ENCODE data around the gene CARF.

The CARF gene

DNA sequence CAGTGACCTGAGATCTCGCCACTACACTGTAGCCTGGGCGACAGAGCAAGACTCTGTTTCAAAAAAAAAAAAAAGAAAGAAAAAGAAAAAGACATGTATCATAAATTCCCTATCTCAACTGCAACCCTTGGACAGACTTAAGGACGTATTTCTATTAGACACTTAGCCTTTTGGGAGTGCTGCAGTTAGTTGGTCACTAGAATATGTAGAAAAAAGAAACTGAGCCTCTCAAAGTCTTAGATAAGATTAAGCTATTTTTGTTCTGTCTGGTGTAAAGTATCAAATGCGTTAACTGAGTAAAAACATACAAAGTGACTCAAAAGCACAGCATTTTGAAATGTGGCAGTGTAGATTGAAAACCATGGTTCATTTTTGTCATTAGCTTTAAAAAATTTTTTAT is 109.9 kb downstream of the CARF start:
- no peak for DNase-seq

DNA sequence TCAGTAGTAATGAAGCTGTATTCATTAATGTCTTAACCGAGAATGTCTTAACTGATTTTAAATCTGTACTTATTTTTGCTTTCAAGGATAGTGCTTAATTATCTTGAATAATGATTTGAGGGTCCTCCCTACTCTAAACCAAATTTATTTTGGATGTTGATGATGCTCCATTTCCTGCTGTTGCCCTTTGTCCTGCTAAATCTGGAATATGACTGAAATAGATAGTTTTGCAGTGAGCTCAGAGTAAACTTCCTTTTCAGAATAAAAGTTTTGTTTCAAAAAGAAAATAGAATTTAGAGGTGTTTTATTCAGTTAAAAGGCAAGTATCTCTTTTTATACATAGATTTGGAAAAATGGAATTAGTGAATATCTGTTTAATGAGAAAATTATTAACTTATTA is 110.7 kb downstream of the CARF start:
- DNase-seq = peak; percentile 31

DNA sequence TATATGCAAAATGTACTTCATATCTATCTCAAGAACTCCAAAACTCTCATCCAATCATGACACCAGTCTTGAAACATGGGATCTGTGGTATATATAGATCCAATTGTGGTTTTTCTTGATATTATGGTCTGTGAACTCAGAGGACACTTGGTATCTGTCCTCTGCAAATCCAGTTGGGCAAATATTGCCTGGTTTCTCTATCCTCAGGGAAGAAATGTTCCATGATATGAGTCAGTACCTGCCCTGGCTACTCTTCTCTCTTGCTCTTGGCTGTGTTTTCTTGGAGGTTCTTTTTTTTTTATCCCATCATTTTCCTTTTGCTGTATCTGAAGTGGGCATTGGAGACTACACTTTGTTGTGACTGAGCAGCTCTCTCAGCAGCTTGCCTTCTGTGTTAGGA is 113.5 kb downstream of the CARF start:
- DNase-seq = no peak

DNA sequence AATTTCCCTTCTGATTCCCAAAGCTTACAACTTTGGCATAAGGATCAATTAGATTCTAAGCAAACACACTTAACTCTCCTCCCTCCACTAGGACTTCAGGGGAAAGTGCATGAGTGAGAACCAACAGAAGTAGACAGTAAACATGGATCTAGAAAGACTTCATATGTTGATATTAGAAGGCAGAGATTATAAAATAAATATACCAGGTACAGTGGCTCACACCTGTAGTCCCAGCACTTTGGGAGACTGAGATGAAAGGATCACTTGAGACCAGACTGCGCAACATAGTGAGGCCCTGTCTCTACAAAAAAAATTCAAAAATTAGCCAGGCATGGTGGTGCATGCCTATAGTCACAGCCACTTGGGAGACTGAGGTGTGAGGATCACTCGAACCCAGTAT is 118.5 kb downstream of the CARF start:
- DNase-seq = no peak

DNA sequence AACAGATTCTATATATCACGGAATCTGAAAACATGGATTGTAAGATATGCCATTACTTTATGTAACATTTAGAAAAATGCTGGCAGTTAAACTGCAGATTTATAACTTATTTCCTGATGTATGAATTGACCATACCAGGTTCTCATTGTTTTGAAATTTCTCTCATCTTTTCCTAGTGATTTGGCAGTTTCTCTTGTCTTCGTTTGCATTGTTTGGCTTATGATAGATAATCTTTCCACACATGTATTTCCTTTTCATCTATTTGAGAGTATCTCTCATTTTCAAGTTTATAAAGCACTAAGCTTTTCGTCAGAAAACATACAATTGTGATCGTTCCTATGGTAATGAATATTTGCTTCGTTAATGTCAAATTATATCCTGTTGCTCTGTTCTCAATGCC is 118.9 kb downstream of the CARF start:
- no peak for DNase-seq

DNA sequence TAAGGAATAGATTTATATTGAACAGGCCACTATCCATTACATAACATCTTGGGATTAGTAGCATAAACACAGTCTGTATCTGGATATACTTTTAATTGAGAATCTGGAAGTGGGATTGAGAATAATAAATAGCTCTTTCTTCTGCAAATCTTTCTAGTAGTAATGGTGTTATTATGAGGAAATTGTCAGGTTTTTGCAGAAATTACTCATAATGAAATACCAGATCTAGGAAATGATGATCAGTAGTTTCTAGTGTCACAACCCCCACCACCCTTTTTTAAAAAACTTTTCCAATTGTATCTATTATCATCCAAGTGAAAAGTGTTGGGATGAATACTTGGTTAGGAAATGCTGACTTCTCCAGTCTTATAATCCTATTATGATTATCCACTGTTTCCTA is 121.3 kb downstream of the CARF start:
- DNase-seq = no peak

DNA sequence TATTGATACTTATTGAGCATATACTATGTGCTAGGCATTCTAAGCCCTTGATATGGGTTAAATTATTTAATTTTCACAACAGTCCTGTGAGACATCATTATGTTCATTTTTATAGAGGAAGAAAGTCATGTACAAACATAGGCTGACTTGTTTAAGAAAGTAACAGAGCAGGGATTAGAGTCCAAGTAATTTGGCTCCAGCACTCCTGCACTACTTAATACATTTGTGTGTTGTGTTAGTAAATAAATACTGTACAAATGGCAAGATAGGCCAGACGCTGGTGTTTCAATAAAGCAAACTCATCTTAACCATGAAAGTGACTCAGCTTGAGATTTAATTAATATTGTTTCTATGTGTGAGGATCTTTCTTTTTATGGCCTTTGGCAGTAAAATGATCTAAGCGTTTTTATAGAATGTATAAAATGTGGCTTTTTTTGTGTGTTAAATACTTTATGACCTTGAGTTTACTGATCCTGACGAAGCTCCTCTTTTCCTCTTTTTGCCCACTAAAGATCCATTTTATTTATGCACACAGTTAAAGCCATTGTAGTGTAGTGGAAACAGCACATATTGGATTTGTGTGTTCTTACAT is 123.9 kb downstream of the CARF start:
- DNase-seq = no peak
